HG03520 (cell line): ENCODE results near the gene ABCC4.
A peak's percentile ranks its signal among the peaks of the same experiment; 100 is the strongest.

Experiments used
- ATAC-seq: cut with Tn5 transposase; IDR thresholded peaks from one replicate; pipeline ENCODE4 v1.9.1; 2021; ENCODE audit warnings: mild to moderate bottlenecking, moderate library complexity; ENCODE audit not compliant: unreplicated experiment

The ABCC4 gene, protein sequence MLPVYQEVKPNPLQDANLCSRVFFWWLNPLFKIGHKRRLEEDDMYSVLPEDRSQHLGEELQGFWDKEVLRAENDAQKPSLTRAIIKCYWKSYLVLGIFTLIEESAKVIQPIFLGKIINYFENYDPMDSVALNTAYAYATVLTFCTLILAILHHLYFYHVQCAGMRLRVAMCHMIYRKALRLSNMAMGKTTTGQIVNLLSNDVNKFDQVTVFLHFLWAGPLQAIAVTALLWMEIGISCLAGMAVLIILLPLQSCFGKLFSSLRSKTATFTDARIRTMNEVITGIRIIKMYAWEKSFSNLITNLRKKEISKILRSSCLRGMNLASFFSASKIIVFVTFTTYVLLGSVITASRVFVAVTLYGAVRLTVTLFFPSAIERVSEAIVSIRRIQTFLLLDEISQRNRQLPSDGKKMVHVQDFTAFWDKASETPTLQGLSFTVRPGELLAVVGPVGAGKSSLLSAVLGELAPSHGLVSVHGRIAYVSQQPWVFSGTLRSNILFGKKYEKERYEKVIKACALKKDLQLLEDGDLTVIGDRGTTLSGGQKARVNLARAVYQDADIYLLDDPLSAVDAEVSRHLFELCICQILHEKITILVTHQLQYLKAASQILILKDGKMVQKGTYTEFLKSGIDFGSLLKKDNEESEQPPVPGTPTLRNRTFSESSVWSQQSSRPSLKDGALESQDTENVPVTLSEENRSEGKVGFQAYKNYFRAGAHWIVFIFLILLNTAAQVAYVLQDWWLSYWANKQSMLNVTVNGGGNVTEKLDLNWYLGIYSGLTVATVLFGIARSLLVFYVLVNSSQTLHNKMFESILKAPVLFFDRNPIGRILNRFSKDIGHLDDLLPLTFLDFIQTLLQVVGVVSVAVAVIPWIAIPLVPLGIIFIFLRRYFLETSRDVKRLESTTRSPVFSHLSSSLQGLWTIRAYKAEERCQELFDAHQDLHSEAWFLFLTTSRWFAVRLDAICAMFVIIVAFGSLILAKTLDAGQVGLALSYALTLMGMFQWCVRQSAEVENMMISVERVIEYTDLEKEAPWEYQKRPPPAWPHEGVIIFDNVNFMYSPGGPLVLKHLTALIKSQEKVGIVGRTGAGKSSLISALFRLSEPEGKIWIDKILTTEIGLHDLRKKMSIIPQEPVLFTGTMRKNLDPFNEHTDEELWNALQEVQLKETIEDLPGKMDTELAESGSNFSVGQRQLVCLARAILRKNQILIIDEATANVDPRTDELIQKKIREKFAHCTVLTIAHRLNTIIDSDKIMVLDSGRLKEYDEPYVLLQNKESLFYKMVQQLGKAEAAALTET (N-terminal part only)

DNA sequence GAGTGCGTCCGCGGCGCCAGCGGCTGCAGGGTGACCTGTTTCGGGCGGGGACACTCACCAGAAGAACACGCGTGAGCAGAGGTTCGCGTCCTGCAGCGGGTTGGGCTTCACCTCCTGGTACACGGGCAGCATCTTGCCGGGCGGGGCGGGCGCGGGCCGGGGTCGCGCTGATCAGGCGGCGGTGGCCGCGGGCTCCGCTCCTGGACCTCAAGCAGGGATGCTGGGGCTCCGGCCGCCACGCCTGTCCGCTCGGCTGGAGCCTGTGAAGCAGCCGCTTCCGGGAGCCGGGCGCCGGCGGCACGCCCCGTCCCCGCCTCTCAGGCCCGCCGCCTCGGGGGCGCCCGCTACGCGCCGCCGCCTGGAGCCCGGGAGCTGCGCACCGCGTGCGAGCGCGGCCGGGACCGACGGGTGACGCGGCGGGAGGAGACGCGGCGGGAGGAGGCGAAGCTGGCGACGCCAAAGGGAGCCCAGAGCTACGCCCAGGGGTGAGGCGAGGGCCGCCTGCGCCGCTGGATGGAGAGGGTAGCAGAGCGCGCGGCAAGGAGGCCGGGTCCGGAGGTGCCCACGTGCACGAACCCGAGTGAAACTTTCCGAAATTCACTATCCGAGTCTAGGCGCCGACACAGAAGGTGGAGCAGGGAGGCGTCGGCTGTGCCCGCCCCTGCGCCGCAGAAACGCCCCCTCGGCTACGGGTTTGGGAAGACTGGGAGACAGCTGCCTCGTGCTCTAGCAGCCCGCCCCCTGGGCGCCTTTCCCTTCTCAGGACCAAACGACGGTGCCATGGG lies at the start of gene ABCC4:
Gene ABCC4, minus strand, starts transcription at position 269 of the 785 bp plus-strand sequence. Its CDS starts 137 bp downstream, at position 132.
- peak; percentile 84 for ATAC-seq

DNA sequence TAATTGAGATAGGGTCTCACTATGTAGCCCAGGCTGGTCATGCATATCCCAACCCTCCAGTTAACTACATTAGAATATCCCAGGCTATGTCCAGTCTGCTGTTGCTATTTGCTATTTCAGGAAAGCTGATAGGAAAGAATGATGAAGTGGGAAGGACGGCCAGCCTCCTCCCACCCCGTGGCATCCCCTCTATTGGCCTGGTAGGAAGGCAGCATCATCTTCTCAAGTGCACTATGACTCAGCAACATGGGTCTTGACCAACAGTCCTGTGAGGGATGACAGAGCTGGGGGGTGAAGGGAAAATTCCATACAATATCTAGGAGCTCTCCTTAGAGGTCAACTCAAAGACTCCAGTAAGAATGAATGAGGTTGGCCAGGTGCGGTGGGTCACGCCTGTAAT lies 48.0 kb upstream of the ABCC4 start:
- no peak for ATAC-seq

DNA sequence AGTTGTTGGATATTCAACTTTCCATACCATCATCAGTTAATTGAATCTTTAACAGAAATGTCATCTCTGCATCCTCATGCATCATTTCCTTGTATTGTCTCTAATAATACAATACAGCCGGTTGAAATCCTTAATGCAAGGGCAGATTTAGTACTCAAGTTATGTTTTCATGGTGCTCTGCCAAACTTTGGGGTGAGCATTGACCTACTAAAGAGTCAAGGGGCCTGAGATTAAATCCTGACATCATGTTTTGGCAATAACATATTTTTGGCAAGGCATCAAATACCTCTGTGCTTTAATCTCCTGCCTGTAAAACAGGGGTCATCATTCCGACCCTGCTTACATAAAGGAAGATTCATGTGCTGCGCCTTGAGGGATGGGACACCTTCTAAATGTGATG lies 42.7 kb upstream of the ABCC4 start:
- ATAC-seq, result no peak

DNA sequence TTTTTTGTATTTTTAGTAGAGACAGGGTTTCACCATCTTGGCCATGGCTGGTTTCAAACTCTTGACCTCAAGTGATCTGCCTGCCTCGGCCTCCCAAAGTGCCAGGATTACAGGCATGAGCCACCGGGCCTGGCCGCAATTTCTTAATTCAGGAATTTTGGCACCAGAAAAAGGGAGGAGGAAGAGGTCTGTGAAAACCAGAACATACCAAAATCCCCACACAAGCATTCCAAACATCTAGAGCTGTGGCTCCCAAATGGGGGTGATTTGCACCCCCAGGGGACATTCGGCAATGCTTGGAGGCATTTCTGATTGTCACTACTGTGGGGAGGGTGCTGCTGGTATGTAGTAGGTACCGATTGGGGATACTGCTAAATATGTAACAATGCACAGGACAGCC lies 40.2 kb upstream of the ABCC4 start:
- ATAC-seq, result no peak

DNA sequence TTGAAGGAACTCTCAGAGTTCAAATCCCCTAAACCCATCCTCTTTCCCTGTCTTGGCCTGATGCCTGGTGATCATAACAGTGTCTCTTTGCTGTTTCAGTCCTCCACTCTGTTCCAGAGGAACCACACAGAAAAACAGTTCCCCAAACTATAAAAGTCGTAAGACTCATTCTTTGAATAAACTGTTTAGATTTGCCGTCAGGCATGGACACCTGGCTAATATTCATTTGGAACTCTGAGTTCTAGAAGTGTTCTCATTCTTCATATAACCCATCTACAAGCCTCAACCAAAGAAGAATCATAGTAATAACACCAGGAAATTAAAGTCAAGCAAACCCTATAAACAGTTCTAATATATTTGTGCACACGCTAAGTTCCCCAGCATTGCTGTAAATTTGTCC lies 37.7 kb upstream of the ABCC4 start:
- ATAC-seq, result no peak

DNA sequence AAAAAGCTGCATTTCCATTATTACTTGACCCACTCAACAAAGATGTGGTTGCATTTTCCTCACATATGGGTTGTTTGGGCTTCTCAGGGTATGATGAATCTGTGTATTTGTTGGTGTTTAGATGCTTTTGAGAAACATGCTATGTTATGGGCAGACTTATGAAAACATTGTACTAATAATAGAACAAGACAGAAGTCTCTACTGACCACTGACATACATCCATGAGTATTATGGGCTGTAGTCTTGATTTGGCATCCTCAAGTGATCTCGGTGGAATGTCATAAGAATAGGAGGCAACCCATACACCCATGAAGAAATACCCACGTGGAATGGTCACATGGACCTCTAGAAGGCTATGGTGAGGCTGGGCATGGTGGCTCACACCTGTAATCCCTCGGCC lies 36.3 kb upstream of the ABCC4 start:
- no peak for ATAC-seq

DNA sequence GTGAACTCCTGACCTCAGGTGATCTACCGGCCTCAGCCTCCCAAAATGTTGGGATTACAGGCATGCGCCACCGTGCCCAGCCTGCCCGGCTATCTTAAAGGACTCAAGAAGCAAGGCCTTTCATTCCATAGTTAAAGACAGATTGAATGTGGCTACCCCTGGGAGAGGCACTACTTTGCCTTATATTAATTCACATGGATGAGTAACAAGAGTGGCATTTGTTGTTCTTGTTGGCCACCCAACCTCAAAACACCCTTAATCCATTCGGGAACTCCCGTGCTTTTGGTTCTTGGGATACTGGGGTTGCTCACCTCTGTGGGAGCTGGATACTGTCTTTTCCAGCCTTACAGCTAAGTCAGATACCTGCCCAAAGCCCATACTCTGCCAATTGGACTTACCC lies 34.4 kb upstream of the ABCC4 start:
- ATAC-seq, result no peak

DNA sequence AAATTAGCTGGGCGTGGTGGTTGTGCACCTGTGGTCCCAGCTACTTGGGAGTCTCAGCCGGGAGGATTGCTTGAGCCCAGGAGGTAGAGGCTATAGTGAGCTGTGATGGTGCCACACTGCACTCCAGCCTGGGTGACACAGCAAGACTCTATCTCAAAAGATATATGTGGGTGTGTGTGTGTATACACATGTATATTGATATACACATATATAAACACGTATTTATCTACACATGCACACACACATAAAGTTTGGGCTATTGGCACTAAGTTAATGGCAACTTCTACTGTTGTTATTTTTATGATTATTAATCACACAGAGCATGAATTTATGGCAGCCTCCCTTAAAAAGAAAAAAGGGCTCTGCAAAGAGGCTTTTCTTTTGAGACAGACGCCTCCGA lies 27.1 kb upstream of the ABCC4 start:
- no peak for ATAC-seq

DNA sequence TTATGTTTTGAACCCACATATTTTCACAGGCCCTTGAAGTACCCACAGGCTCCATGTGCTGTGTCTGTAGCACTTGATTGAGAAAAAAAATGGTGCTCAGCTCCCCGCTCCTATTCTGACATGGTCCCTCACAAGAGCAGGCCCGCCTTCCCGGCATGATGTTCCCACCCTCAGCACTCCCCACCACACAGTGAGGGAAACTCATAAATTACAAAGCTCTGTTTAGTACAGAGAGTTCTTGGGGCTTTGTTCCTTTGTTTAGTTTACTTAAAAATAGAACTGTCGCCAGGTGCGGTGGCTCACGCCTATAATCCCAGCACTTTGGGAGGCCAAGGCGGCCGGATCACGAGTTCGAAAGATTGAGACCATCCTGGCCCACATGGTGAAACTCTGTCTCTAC lies 25.9 kb upstream of the ABCC4 start:
- ATAC-seq, result no peak

DNA sequence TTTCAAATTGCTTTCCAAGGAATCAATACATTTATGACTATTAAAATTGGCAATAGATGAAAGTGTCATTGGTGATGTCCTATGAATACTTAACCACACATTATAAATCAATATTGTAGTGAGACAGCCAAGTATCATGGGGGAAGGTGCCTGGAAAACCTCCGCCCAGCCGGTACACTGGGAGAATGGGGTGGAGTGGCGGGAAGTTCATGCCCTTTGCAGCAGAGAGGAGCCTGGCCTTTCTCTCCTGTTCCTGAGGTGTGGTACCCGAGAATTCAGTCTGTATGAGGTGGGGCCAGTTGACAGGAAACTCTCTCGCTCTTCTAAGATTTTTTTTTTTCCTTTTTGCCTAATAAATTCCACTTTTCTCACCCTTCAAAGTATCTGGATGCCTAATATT lies 25.4 kb upstream of the ABCC4 start:
- ATAC-seq, result no peak

DNA sequence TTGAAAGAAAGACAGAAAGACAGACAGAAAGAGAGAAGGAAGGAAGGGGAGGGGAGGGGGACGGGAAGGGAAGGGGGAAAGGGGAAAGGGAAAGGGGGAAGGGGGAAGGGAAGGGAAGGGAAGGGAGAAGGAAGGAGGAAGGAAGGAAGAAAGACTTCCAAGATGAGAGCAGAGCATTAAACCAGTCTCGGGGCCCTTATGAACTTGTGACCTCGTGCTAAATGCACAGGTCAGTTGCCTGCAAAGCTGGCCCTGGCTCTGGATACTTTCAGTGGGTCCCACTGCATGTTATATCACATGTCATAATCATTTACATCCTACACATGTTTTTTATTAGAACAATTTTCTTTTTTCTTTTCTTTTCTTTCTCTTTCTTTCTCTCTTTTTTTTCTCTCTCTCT lies 24.2 kb upstream of the ABCC4 start:
- ATAC-seq, result no peak

DNA sequence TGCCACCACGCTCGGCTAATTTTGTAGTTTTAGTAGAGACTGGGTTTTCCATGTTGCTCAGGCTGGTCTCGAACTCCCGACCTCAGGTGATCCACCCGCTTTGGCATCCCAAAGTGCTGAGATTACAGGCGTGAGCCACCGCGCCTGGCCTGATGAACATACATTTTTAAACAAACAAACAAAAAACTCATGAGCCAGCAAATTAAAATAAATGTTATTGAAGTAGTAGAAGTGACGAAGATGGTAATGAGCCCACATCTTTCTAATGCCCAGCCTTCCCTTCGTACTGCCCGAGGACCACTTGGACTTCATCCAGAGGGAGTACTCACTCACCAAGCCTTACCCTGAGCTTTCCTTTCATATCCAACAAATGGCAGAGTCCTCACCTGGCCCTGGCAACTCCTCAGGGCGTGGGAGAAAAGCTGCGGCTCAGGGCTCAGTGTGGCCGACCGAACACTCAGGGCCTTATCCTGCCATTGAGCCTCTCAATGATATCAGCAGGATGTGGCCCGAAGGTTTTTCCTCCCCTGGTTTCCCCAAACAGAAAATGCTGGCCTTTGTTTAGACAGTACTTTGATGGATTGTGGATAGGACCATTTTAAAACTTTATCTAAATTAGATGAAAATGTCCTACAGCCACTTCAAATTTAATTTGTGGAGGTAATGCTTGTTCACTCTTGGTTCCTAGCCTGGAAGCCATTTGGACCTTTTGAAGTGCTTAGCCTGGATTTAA lies 22.8 kb upstream of the ABCC4 start:
- no peak for ATAC-seq

DNA sequence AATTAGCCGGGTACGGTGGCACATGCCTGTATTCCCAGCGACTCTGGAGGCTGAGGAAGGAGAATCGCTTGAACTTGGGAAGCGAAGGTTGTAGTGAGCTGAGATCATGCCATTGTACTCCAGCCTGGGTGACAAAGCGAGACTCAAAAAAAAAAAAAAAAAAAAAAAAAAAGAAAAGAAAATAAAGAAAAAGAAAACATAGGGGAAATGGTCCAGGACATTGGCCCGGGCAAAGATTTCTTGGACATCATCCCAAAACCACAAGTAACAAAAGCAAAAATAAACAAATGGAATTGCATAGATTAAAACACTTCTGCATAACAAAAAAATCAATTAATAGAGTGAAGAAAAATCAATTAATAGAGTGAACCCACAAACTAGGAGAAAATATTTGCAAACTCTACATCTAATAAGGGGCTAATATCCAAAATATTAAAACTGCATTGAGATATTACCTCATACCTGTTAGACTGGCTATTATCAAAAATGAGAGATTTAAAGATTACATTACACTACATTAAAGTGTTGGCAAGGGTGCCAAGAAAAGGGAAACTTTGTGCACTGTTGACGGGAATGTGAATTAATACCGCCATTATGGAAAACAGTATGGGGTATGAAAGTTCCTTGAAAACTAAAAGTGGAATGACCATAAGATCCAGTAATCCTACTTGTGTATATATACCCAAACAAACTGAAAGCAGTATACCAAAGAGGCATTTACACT lies 18.5 kb upstream of the ABCC4 start:
- ATAC-seq, result no peak

DNA sequence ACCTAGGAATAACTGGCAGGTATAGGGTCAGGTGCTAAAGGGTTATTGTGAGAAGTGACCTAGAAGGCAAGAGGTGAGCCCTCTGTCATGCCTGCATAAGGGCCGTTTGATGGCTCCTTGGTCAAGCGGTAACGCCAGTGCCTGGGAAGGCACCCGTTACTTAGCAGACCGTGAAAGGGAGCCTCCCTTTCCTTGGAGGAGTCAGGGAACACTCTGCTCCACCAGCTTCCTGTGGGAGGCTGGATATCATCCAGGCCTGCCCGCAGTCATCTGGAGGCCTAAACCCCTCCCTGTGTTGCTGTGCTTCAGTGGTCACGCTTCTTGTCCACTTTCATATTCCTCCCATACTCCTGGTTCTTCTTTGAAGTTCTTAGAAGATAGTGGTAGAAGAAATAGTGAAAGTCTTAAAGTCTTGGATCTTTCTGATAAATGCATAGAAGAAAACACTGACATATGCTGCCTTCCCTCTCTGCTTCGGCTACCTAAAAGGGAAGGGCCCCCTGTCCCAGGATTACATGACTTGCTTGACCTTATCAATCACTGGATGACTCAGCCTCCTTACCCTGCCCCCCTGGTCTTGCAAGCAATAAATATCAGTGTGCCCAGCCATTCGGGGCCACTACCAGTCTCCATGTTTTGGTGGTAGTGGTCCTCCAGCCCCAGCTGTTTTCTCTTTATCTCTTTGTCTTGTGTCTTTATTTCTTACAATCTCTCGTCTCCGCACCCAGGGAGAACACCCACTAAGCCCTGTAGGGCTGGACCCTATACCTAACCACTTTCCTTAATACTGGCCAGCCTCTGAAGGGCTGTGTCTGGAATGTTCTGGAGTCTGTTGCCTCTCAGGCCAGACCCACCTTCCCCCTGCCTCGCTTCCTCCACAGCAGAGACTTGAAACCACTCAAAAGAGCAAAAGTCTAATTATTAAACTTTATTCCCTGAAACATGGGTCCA lies 16.1 kb upstream of the ABCC4 start:
- no peak for ATAC-seq

DNA sequence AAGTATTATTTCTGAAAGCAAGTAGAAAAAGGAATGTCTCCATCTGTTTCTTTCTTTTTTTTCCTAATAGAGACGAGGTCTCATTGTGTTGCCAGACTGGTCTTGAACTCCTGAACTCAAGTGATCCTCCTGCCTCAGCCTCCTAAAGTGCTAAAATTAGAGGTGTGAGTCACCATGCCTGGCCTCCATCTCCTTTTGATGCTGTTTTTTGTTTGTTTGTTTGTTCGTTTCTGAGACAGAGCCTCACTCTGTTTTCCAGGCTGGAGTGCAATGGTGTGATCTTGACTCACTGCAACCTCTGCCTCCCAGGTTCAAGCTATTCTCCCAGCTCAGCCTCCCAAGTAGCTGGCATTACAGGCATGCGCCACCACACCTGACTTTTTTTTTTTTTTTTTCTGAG lies 14.5 kb upstream of the ABCC4 start:
- no peak for ATAC-seq

DNA sequence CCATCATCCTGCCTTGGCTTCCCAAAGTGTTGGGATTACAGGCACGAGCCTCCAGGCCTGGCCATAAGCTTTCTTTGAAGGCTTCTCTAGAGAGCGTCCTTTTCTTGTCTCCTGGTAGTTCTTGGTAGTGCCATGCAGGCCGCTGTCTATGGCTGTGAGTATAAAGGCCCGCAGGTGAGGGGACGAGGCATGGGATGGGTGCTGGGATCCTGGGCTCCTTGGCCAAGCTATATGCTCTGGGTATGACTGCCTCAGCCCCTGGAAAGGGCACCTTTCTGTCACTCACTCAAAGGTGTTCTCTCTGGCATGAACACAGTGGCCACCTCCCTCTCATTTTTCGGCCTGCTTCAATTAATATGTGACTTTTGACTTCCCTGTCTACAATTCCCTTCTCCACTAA lies 6.3 kb upstream of the ABCC4 start:
- ATAC-seq, result no peak

DNA sequence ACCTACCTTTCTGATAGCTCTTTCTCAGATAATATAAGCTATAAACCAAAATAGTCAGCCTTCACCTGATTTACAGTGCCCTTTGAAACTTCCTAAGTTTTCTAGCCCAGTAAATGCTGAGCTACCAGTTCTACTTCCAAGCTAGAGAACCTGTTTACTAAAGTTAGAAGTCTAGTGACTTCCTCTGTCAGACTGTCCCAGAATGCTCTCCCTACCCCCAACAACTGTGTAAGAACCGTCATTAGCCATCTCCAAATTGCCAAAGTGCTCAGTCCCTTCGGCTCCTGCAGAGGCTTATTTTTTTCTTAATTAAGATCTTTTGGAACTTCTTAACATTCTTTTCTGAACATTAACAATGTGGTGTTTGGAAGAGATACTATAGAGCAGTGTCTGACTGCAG lies 3.2 kb upstream of the ABCC4 start:
- no peak for ATAC-seq

DNA sequence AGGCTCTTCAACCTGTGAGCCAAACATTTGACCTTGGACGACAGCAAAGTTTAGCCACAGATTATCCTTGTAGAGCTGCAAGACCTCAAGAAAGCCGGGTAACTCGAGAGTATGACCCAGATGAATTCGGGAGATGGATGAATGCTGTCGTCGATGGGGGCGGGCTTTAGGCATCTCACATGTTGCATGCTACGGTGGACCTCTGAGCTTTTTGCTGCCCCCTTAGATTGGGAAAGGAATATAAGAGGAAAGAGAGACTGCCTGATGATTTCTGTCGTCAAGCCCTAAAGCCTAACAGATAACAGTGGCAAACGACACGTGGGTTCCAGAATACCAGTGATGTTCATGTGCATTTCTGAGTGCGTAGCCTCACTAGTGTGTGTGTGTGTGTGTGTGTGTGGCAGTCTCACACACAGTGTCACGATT lies 730 bp upstream of the ABCC4 start:
- no peak for ATAC-seq
